Breast epithelium (tissue), 3 donors: ENCODE measurements around the gene IGFBP4.

Source experiments
- POLR2A ChIP-seq: fragments of 450-650 bp; IDR thresholded peaks from one replicate; pipeline ENCODE4 v1.6.1; 2016; ENCODE audit warnings: antibody characterized with exemption, mild to moderate bottlenecking, moderate library complexity
- TF ChIP-seq, protein P1 (sequence below), 3 donors: fragments of 450-650 bp; IDR thresholded peaks; one replicate each; pipeline ENCODE4 v1.5.1; 2016 to 2017; ENCODE audit warnings: antibody characterized with exemption in 3 of 3, mild to moderate bottlenecking in 3 of 3, moderate library complexity in 3 of 3

DNA sequence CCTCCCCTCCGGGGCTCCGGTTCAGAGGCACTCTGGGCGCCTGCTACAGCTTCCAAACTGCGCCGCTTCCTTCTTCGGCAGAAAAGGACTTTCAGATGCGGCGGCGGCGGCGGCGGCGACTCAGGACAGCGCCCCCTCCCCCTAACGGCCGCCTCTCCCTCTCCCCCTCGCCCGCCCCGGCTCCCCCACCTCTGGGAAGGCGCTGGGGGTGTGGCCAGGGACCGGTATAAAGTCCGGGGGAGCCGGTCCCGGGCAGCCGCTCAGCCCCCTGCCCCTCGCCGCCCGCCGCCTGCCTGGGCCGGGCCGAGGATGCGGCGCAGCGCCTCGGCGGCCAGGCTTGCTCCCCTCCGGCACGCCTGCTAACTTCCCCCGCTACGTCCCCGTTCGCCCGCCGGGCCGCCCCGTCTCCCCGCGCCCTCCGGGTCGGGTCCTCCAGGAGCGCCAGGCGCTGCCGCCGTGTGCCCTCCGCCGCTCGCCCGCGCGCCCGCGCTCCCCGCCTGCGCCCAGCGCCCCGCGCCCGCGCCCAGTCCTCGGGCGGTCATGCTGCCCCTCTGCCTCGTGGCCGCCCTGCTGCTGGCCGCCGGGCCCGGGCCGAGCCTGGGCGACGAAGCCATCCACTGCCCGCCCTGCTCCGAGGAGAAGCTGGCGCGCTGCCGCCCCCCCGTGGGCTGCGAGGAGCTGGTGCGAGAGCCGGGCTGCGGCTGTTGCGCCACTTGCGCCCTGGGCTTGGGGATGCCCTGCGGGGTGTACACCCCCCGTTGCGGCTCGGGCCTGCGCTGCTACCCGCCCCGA lies at the start of gene IGFBP4:
- TF ChIP-seq, protein P1, sequence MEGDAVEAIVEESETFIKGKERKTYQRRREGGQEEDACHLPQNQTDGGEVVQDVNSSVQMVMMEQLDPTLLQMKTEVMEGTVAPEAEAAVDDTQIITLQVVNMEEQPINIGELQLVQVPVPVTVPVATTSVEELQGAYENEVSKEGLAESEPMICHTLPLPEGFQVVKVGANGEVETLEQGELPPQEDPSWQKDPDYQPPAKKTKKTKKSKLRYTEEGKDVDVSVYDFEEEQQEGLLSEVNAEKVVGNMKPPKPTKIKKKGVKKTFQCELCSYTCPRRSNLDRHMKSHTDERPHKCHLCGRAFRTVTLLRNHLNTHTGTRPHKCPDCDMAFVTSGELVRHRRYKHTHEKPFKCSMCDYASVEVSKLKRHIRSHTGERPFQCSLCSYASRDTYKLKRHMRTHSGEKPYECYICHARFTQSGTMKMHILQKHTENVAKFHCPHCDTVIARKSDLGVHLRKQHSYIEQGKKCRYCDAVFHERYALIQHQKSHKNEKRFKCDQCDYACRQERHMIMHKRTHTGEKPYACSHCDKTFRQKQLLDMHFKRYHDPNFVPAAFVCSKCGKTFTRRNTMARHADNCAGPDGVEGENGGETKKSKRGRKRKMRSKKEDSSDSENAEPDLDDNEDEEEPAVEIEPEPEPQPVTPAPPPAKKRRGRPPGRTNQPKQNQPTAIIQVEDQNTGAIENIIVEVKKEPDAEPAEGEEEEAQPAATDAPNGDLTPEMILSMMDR (IDR thresholded peaks at IDR 0.05), result peak in 2 of 3 donors; percentile 18 to 29
- peak; percentile 4 for TF ChIP-seq POLR2A
